Mammary epithelial cell (primary cell): ENCODE measurements around the gene PRAMEF1.

Experiments used
- EZH2 ChIP-seq: IDR thresholded peaks from 2 replicates; pipeline ENCODE4 v1.6.1; 2012; ENCODE audit warnings: low read length, inconsistent platforms, borderline replicate concordance
- TF ChIP-seq, protein P1 (sequence below), 2 donors: IDR thresholded peaks in 1 of 2; conservative IDR thresholded peaks in 1 of 2; 2 replicates each; pipeline ENCODE4 v1.5.1; 2011 to 2012; ENCODE audit warnings: inconsistent platforms in 2 of 2, low read length in 2 of 2, mild to moderate bottlenecking in 2 of 2, control low read depth in 1 of 2, low read depth in 1 of 2; ENCODE audit not compliant: insufficient read depth in 1 of 2; ENCODE audit errors: extremely low read depth in 1 of 2

DNA sequence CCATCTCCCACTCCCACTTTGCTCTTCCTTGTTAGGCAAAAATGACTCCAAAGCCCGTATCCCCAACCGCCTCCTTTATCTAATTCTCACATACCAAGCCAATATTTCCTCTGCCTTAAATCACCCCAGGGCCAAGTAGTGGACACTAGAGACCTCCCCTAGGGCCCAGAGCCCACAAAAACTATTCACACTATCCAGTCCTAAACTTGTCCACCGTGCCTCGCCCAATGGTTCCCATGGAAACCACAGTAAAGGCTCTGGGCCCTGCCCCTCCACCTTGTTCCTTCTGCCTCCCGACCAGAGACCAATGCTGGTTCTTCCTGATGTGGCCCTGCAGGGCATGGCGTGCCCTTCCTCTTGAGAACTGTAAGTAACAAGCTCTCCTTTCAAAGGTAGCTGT, 33.4 kb upstream of the PRAMEF1 start:
- TF ChIP-seq, protein P1, sequence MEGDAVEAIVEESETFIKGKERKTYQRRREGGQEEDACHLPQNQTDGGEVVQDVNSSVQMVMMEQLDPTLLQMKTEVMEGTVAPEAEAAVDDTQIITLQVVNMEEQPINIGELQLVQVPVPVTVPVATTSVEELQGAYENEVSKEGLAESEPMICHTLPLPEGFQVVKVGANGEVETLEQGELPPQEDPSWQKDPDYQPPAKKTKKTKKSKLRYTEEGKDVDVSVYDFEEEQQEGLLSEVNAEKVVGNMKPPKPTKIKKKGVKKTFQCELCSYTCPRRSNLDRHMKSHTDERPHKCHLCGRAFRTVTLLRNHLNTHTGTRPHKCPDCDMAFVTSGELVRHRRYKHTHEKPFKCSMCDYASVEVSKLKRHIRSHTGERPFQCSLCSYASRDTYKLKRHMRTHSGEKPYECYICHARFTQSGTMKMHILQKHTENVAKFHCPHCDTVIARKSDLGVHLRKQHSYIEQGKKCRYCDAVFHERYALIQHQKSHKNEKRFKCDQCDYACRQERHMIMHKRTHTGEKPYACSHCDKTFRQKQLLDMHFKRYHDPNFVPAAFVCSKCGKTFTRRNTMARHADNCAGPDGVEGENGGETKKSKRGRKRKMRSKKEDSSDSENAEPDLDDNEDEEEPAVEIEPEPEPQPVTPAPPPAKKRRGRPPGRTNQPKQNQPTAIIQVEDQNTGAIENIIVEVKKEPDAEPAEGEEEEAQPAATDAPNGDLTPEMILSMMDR (conservative IDR thresholded peaks at IDR 0.05 in 1 of 2, IDR thresholded peaks at IDR 0.05 in 1 of 2; ENCODE audit: extremely low read depth in 1 of 2, insufficient read depth in 1 of 2, low read depth in 1 of 2, low read length in 2 of 2), result no peak
- TF ChIP-seq EZH2, result no peak
